Epithelial cell of proximal tubule (primary cell): ENCODE results near the gene RACGAP1. TPM values are rescaled to one million over a fixed set of nuclear protein-coding genes. Genes with fewer than 3 reads are reported as not detected.

Experiments used
- DNase-seq: peaks from one replicate; pipeline ENCODE4 v3.0.0-alpha.2; 2011; ENCODE audit warnings: low read depth
- H3K4me3 ChIP-seq: 2 replicates; pipeline ENCODE4 v1.5.1; 2011; ENCODE audit warnings: low read depth, mild to moderate bottlenecking, low read length
- total RNA-seq: library from RNA; depleted of rRNA; stranded (reverse); fragments of >200 nt; gene quantifications from 2 replicates; pipeline ENCODE4 v1.2.3, GENCODE V29; 2015
- TF ChIP-seq, protein P1 (sequence below): conservative IDR thresholded peaks from 2 replicates; pipeline ENCODE4 v1.5.1; 2012; ENCODE audit warnings: low read depth, mild to moderate bottlenecking, low read length

Gene RACGAP1
- total RNA-seq, 1 donor from 2014 or later = 86.5 TPM

DNA sequence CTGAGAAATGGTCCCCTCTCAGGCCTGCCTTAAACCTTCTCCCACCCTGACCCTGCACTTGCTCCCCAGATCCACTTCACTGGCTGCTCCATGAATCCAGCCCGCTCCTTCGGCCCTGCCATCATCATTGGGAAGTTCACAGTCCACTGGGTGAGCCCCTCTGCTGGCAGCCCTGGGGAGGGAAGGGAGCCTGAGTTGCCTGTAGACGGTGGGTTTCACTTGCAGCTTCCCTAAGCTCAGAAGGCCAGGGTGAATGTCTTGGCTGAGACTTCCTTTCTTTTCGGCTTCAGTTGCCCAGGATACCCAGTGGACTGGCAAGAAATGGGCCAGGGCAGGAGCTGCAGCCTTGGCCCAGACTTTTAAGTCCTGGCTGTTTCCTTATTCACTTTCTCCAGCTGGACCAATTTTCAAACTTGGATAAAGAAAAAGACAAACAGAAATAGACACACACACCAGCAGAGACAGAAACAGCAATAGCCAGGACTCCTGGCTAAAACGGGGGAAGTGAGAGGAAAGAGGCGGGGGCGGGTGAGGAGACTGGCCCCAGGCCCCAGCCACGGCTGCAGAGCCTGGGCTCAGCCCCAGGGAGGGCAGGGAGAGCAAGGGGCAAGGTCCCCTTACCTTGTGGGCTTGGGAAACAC lies 50.5 kb downstream of the RACGAP1 start:
- H3K4me3 ChIP-seq = no peak overlapping the region
- DNase-seq = no peak
- TF ChIP-seq, protein P1, sequence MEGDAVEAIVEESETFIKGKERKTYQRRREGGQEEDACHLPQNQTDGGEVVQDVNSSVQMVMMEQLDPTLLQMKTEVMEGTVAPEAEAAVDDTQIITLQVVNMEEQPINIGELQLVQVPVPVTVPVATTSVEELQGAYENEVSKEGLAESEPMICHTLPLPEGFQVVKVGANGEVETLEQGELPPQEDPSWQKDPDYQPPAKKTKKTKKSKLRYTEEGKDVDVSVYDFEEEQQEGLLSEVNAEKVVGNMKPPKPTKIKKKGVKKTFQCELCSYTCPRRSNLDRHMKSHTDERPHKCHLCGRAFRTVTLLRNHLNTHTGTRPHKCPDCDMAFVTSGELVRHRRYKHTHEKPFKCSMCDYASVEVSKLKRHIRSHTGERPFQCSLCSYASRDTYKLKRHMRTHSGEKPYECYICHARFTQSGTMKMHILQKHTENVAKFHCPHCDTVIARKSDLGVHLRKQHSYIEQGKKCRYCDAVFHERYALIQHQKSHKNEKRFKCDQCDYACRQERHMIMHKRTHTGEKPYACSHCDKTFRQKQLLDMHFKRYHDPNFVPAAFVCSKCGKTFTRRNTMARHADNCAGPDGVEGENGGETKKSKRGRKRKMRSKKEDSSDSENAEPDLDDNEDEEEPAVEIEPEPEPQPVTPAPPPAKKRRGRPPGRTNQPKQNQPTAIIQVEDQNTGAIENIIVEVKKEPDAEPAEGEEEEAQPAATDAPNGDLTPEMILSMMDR = no peak

DNA sequence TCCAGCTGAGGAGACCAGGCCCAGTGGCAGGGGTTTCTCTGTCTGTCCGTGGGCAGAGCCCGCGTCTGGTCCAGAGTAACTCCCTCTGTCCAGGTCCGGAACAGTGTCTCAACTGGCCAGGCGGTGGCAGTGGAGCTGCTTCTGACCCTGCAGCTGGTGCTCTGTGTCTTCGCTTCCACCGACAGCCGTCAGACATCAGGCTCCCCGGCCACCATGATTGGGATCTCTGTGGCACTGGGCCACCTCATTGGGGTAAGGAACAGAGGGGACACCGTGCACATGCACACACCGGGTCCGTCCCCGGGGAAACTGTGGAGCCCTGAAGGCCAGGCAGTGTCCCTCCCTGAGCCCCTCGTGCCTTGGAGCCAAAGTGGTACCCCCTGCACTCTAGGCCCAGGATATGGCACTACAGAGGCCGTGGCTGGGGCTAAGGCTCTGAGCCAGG lies 51.0 kb downstream of the RACGAP1 start:
- DNase-seq = no peak
- H3K4me3 ChIP-seq = no peak overlapping the region
- TF ChIP-seq, protein P1 = peak; percentile 75

DNA sequence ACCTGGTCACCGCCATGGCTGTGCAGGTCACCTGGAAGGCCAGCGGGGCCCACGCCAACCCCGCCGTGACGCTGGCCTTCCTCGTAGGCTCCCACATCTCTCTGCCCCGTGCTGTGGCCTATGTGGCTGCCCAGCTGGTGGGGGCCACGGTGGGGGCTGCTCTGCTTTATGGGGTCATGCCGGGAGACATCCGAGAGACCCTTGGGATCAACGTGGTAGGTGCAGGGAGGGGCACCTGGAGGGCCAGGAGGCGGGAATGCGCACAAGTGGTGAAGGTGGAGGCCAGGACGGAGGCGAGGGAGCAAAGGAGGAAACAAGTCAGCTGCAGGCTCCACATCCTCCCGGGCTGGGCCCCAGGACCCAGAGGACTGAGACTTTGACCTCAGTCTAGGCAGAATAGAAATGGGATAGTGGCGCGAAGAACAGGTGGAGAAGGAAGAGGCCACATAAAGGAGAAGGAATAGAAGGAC lies 51.9 kb downstream of the RACGAP1 start:
- TF ChIP-seq, protein P1 = no peak
- no peak overlapping the region for H3K4me3 ChIP-seq
- DNase-seq = no peak

DNA sequence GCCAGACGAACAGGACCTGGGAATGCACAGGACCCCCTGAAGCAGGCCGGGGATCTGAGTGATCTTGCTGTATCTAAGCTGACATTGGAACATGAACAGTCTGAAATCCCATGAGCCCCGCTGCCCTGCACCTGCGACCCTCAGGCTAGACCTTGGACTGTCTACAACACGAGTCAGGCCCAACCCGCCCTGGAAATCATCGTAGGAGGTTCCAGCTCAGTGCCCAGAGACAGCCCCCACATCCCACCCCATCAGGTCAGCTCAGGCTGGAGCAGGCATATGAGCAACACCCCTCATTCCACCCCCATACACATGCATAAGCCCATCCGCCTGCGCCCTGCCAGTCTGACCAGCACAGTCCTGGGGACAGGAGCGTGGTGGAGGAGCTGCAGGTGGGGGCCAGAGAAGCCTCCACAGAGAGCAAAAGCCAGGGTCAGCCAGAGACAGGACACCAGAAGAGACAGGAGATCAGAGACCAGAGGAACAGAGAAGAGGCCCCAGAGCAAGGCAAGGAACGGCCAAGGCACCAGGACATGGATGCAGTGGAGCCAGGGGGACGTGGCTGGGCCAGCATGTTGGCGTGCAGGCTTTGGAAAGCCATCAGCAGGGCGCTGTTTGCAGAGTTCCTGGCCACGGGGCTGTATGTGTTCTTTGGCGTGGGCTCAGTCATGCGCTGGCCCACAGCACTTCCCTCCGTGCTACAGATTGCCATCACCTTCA lies 52.5 kb downstream of the RACGAP1 start, which contains the start of gene AQP6:
Gene AQP6, plus strand, starts transcription at position 307 of the 720 bp plus-strand sequence. Its CDS starts 227 bp downstream, at position 534.
- TF ChIP-seq, protein P1 = no peak
- DNase-seq = no peak
- no peak within 1 kb of the TSS for H3K4me3 ChIP-seq

DNA sequence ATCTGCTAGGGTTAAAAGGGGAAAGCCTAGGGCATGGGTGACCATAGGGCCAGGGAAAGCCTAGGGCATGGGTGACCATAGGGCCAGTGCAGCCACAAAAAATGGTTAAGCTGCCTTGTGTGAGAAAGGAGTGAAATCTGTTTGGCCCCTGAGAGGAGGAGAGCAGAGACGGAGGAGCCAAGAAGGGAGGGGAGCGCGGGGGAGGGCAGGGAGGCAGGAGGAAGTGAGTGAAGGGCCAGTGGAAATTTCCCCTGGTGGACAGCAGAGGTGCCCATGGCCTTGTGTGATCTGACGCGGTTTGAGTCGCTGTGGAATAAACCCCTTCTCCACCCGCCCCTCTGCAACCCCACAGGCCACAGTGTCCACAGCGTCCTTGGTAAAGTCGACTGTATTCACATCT lies 53.2 kb downstream of the RACGAP1 start:
- DNase-seq = no peak
- H3K4me3 ChIP-seq = no peak overlapping the region
- TF ChIP-seq, protein P1 = no peak

DNA sequence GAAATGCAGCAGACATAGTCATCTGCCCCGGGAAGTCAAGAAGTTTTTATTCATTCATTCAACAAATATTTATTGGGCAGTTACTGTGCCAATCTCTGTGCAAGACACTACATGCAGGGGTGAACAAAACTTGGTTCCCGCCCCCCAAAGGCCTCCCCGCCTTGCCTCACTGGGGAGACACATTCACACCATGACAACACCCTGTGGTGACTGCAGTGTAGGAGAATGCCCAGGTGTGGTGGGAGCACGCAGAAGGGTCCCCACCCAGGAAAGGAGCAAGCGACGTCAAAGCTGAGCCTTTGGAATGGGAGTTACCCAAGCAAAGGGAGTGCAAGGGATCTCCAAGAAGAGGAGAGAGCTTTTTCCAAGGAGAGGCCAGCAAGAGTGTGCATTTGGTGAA lies 54.2 kb downstream of the RACGAP1 start:
- TF ChIP-seq, protein P1 = no peak
- H3K4me3 ChIP-seq = no peak overlapping the region
- no peak for DNase-seq
